Mesothelial cell of epicardium (in vitro differentiated cells): ENCODE measurements around the gene MYCBP2. TPM values are rescaled to one million over a fixed set of nuclear protein-coding genes. Genes with fewer than 3 reads are reported as not detected.

Experiments used
- DNase-seq, 2 experiments: peaks; one replicate each; pipeline ENCODE4 v3.0.0; 2021; ENCODE audit warnings: low spot score in 2 of 2; ENCODE audit not compliant: unreplicated experiment in 2 of 2
- H3K27ac Mint-ChIP-seq: 2 replicates; pipeline ENCODE4 v1.8.0; 2021; ENCODE audit warnings: mixed read lengths
- H3K27me3 Mint-ChIP-seq: 2 replicates; pipeline ENCODE4 v1.8.0; 2021; ENCODE audit warnings: low read depth, mixed read lengths
- H3K36me3 Mint-ChIP-seq: 2 replicates; pipeline ENCODE4 v1.8.0; 2021; ENCODE audit warnings: mixed read lengths
- H3K4me1 Mint-ChIP-seq: 2 replicates; pipeline ENCODE4 v1.8.0; 2021; ENCODE audit warnings: mixed read lengths
- H3K4me3 Mint-ChIP-seq: 2 replicates; pipeline ENCODE4 v1.8.0; 2021; ENCODE audit warnings: mild to moderate bottlenecking, moderate library complexity, mixed read lengths
- H3K9me3 Mint-ChIP-seq: 2 replicates; pipeline ENCODE4 v1.8.0; 2021; ENCODE audit warnings: mixed read lengths
- CTCF ChIP-seq: fragments of 200-600 bp; sonication (generic); IDR thresholded peaks from one replicate; pipeline ENCODE4 v1.5.0; 2021; ENCODE audit warnings: antibody characterized with exemption; ENCODE audit not compliant: unreplicated experiment
- total RNA-seq: library from RNA; stranded (reverse); gene quantifications from 3 replicates; pipeline ENCODE4 v1.2.1, GENCODE V29; 2021

MYCBP2 gene
- total RNA-seq, 1 donor from 2014 or later = 72.3 TPM

- Mint-ChIP-seq H3K27me3 (no peaks in the 10 kb centered on the region), H3K4me1 (no peaks in the 10 kb centered on the region), H3K36me3 (peaks cover 50% of the 10 kb centered on the region), H3K27ac (no peak overlapping the region), H3K4me3 (no peak overlapping the region), H3K9me3 (no peaks in the 10 kb centered on the region)
- no peak for DNase-seq
- no peak for TF ChIP-seq CTCF
Observed at GRCh38 chr13:77094773-77095172, 232.1 kb downstream of the MYCBP2 start.

GRCh38 chr13:77093735-77094134 is 233.2 kb downstream of the MYCBP2 start:
- Mint-ChIP-seq H3K27ac (no peak overlapping the region), H3K36me3 (peaks cover 54% of the 10 kb centered on the region), H3K4me1 (no peaks in the 10 kb centered on the region)

GRCh38 chr13:77084755-77085154 is 242.1 kb downstream of the MYCBP2 start:
- H3K36me3 Mint-ChIP-seq = peaks cover 54% of the 10 kb centered on the region
- DNase-seq = no peak
- H3K4me1 Mint-ChIP-seq = no peaks in the 10 kb centered on the region

More at GRCh38 chr13:77093735-77094134, 233.2 kb downstream of the MYCBP2 start:
- H3K4me3 Mint-ChIP-seq = no peak overlapping the region
- no peaks in the 10 kb centered on the region for H3K27me3 Mint-ChIP-seq
- DNase-seq = no peak
- no peaks in the 10 kb centered on the region for H3K9me3 Mint-ChIP-seq
- TF ChIP-seq CTCF = no peak

GRCh38 chr13:77079902-77080413 is 246.9 kb downstream of the MYCBP2 start:
- Mint-ChIP-seq H3K4me1 (no peaks in the 10 kb centered on the region), H3K27me3 (no peaks in the 10 kb centered on the region), H3K36me3 (peaks cover 42% of the 10 kb centered on the region), H3K9me3 (no peaks in the 10 kb centered on the region), H3K4me3 (no peak overlapping the region), H3K27ac (no peak overlapping the region)
- no peak for TF ChIP-seq CTCF
- no peak for DNase-seq

More at GRCh38 chr13:77084755-77085154, 242.1 kb downstream of the MYCBP2 start:
- H3K27me3 Mint-ChIP-seq = no peaks in the 10 kb centered on the region
- peaks cover 7% of the 10 kb centered on the region for H3K9me3 Mint-ChIP-seq
- no peak for TF ChIP-seq CTCF
- no peak overlapping the region for H3K4me3 Mint-ChIP-seq
- no peak overlapping the region for H3K27ac Mint-ChIP-seq

- no peak overlapping the region for H3K4me3 Mint-ChIP-seq
- H3K36me3 Mint-ChIP-seq = peaks cover 43% of the 10 kb centered on the region
- peaks cover 3% of the 10 kb centered on the region for H3K4me1 Mint-ChIP-seq
- no peaks in the 10 kb centered on the region for H3K27me3 Mint-ChIP-seq
- no peak for TF ChIP-seq CTCF
- no peak overlapping the region for H3K27ac Mint-ChIP-seq
- H3K9me3 Mint-ChIP-seq = no peaks in the 10 kb centered on the region
- DNase-seq = no peak
Observed at GRCh38 chr13:77067519-77067918, 259.4 kb downstream of the MYCBP2 start.
